ENCODE results near the gene CENPX.

CENPX gene

GRCh38 chr17:82009413-82009812, 13.3 kb downstream of the CENPX start:
- no peak for DNase-seq

- DNase-seq, result no peak
Observed at GRCh38 chr17:82008941-82009405, 13.7 kb downstream of the CENPX start.

GRCh38 chr17:82008258-82008940, 14.3 kb downstream of the CENPX start:
- no peak for DNase-seq

- DNase-seq, result no peak
Observed at GRCh38 chr17:82007495-82008257, 15.0 kb downstream of the CENPX start.

- DNase-seq, result no peak
Observed at GRCh38 chr17:82007228-82007494, 15.5 kb downstream of the CENPX start.

- DNase-seq, result no peak
Observed at GRCh38 chr17:82006468-82007227, 16.0 kb downstream of the CENPX start.

- DNase-seq, result no peak
Observed at GRCh38 chr17:82005701-82006348, 16.9 kb downstream of the CENPX start.

- no peak for DNase-seq
Observed at GRCh38 chr17:82004517-82005455, 17.9 kb downstream of the CENPX start.

GRCh38 chr17:82003411-82004381, 19.0 kb downstream of the CENPX start:
- peak; percentile 47 for DNase-seq

- DNase-seq, result no peak
Observed at GRCh38 chr17:82001571-82002056, 21.1 kb downstream of the CENPX start.

- DNase-seq, result no peak
Observed at GRCh38 chr17:82000803-82001570, 21.7 kb downstream of the CENPX start.

GRCh38 chr17:81999976-82000802, 22.5 kb downstream of the CENPX start:
- DNase-seq, result no peak

GRCh38 chr17:81999587-81999975, 23.1 kb downstream of the CENPX start:
- DNase-seq, result no peak

GRCh38 chr17:81998691-81999438, 23.8 kb downstream of the CENPX start:
- no peak for DNase-seq

- DNase-seq, result no peak
Observed at GRCh38 chr17:81998212-81998611, 24.5 kb downstream of the CENPX start.

- DNase-seq, result no peak
Observed at GRCh38 chr17:81996757-81997441, 25.8 kb downstream of the CENPX start.

- no peak for DNase-seq
Observed at GRCh38 chr17:81996232-81996756, 26.4 kb downstream of the CENPX start.
